ENCODE data around the gene EIF2A.

DNA sequence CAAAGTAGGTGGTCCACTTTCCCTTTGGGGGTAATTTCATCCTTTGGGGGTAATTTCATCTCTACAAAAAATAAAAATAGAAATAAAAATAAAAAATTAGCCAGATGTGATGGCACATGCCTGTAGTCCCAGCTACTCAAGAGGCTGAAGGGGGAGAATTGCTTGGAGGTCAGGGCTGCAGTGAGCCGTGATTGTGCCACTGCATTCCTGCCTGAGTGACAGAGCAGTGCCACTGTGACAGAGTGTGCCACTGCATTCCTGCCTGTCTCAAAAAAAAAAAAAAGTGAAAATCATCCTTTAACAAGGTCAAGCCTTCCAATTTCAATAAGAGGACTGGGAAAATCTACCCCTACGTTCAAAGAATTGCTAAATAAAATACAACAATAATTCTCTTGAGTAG lies 23.0 kb upstream of the EIF2A start:
- TF ChIP-seq CTCF (IDR thresholded peaks at IDR 0.05 in 2 of 3, conservative IDR thresholded peaks at IDR 0.05 in 1 of 3; ENCODE audit: insufficient read depth in 2 of 3, low read depth in 1 of 3, low read length in 3 of 3) (no peak), GMEB1 (CRISPR knock-in tag; IDR thresholded peaks at IDR 0.05) (no peak), ESRRB (CRISPR knock-in tag; IDR thresholded peaks at IDR 0.05; ENCODE audit: borderline replicate concordance) (no peak), FOXA1 (IDR thresholded peaks at IDR 0.05; ENCODE audit: borderline replicate concordance) (no peak), SRF (CRISPR knock-in tag; IDR thresholded peaks at IDR 0.05) (no peak), SMAD1 (IDR thresholded peaks at IDR 0.05; ENCODE audit: low read depth, low read length, partially characterized antibody) (no peak), THRAP3 (IDR thresholded peaks at IDR 0.05; ENCODE audit: borderline replicate concordance) (no peak), ZNF561 (CRISPR knock-in tag; conservative IDR thresholded peaks at IDR 0.05) (no peak), MAFG (tag; conservative IDR thresholded peaks at IDR 0.05) (no peak), ZNF24 (IDR thresholded peaks at IDR 0.05) (no peak), EP300 (IDR thresholded peaks at IDR 0.05; ENCODE audit: low read length) (no peak), ZNF766 (CRISPR knock-in tag; conservative IDR thresholded peaks at IDR 0.05) (no peak), EZH2 (IDR thresholded peaks at IDR 0.05; ENCODE audit: borderline replicate concordance, low read depth, low read length) (no peak)
